Right atrium auricular region (tissue), 2 donors: ENCODE measurements around the gene AKT1. TPM values are rescaled to one million over a fixed set of nuclear protein-coding genes. Genes with fewer than 3 reads are reported as not detected.

Source experiments
- DNase-seq: peaks from one replicate; pipeline ENCODE4 v3.0.0-alpha.2; 2019; ENCODE audit warnings: low spot score
- H3K27ac ChIP-seq, 2 donors: fragments of 200-600 bp; sonication (generic); 1 replicate in 1 of 2; 2 replicates in 1 of 2; pipeline ENCODE4 v1.5.1; 2016 to 2019
- H3K27me3 ChIP-seq, 2 donors: fragments of 200-600 bp; sonication (generic); one replicate each; pipeline versions ENCODE4 v1.5.1 to v1.6.0; 2017 to 2019
- H3K36me3 ChIP-seq: fragments of 200-600 bp; sonication (generic); one replicate; pipeline ENCODE4 v1.5.1; 2016
- H3K4me1 ChIP-seq, 2 donors: fragments of 200-600 bp; sonication (generic); one replicate each; pipeline versions ENCODE4 v1.5.1 to v1.6.0; 2017 to 2019
- H3K4me3 ChIP-seq, 2 donors: fragments of 200-600 bp; sonication (generic); 1 replicate in 1 of 2; 2 replicates in 1 of 2; pipeline ENCODE4 v1.5.1; 2017 to 2019; ENCODE audit warnings: mild to moderate bottlenecking in 1 of 2, moderate library complexity in 1 of 2
- H3K9me3 ChIP-seq, 2 donors: fragments of 200-600 bp; sonication (generic); one replicate each; pipeline ENCODE4 v1.5.1; 2019
- total RNA-seq, 2 donors: library from RNA; depleted of rRNA; stranded (reverse); fragments of >200 nt; gene quantifications; one replicate each; pipeline ENCODE4 v1.1.0, GENCODE V29; 2016
- TF ChIP-seq, protein P1 (sequence below), 2 donors: fragments of 200-600 bp; sonication (generic); IDR thresholded peaks; one replicate each; pipeline ENCODE4 v1.5.1; 2019; ENCODE audit warnings: antibody characterized with exemption in 2 of 2

Gene AKT1
- total RNA-seq, 2 donors from 2014 or later: 77.7 to 93.8 TPM

GRCh38 chr14:104800771-104801519 lies 5.4 kb upstream of the AKT1 start, which contains the start of gene ZBTB42:
TSS of gene ZBTB42 (plus strand) at chr14:104801101. CDS start at chr14:104801198, 97 bp downstream.
- peaks cover 0 to 72% of the 10 kb centered on the region in 2 donors for H3K4me1 ChIP-seq
- TF ChIP-seq, protein P1, sequence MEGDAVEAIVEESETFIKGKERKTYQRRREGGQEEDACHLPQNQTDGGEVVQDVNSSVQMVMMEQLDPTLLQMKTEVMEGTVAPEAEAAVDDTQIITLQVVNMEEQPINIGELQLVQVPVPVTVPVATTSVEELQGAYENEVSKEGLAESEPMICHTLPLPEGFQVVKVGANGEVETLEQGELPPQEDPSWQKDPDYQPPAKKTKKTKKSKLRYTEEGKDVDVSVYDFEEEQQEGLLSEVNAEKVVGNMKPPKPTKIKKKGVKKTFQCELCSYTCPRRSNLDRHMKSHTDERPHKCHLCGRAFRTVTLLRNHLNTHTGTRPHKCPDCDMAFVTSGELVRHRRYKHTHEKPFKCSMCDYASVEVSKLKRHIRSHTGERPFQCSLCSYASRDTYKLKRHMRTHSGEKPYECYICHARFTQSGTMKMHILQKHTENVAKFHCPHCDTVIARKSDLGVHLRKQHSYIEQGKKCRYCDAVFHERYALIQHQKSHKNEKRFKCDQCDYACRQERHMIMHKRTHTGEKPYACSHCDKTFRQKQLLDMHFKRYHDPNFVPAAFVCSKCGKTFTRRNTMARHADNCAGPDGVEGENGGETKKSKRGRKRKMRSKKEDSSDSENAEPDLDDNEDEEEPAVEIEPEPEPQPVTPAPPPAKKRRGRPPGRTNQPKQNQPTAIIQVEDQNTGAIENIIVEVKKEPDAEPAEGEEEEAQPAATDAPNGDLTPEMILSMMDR (IDR thresholded peaks at IDR 0.05): no peak
- no peak for DNase-seq
- H3K9me3 ChIP-seq: no peaks in the 10 kb centered on the region
- no peaks in the 10 kb centered on the region for H3K27me3 ChIP-seq
- peak within 1 kb of the TSS; percentile 96 for H3K27ac ChIP-seq
- peak within 1 kb of the TSS; percentile 56 to 76 for H3K4me3 ChIP-seq
- no peaks in the 10 kb centered on the region for H3K36me3 ChIP-seq

- Histone ChIP-seq H3K27me3 (no peaks in the 10 kb centered on the region), H3K4me3 (peak overlapping the region; percentile 56 to 76), H3K36me3 (no peaks in the 10 kb centered on the region), H3K4me1 (peaks cover 0 to 66% of the 10 kb centered on the region in 2 donors), H3K9me3 (no peaks in the 10 kb centered on the region), H3K27ac (peak overlapping the region; percentile 96)
- DNase-seq: peak; percentile 81
- TF ChIP-seq, protein P1 (IDR thresholded peaks at IDR 0.05): peak; percentile 32 to 55
Measured at GRCh38 chr14:104800015-104800770, 4.6 kb upstream of the AKT1 start.

DNA sequence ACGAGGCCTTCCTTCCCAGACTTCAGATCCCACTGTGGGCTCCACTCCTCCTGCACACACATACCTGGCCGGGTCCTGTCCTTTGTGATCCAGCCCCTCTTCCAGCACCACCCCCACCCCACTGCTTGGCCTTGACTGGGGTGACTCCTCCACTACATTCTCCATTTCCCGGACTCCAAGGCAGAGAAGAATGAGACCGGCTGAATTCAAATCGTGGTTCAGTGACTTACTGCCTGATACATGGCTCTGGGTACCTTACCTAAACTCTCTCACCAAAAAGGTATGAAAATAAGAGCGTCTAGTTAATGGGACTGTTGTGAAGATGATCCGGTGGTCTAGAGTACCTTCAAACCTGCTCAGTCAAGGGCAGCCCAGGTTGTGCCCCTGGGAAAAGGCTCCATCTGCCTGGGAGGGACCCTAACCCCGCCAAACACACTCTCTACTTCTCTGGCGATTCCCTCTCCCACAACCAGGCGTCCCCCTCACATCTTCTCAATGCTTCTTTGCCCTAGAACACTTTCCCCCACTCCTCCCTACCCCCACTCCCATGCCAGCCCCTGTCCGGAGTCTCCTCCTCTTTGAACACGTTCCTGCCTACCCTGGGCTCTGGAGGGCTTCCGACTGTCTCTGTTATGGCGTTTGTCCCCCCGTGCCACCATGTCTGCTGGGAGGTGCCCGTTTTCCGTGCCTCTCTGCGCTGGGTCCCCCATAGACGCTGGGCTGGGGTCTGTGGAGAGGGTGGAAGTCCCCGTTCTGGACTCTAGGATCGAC lies 3.9 kb upstream of the AKT1 start:
- H3K27me3 ChIP-seq: no peaks in the 10 kb centered on the region
- no peak for DNase-seq
- TF ChIP-seq, protein P1 (IDR thresholded peaks at IDR 0.05): peak in 1 of 2 donors; percentile 20
- no peaks in the 10 kb centered on the region for H3K36me3 ChIP-seq
- peaks cover 0 to 68% of the 10 kb centered on the region in 2 donors for H3K4me1 ChIP-seq
- peak overlapping the region; percentile 35 to 76 for H3K4me3 ChIP-seq
- peak overlapping the region; percentile 96 for H3K27ac ChIP-seq
- no peaks in the 10 kb centered on the region for H3K9me3 ChIP-seq

DNA sequence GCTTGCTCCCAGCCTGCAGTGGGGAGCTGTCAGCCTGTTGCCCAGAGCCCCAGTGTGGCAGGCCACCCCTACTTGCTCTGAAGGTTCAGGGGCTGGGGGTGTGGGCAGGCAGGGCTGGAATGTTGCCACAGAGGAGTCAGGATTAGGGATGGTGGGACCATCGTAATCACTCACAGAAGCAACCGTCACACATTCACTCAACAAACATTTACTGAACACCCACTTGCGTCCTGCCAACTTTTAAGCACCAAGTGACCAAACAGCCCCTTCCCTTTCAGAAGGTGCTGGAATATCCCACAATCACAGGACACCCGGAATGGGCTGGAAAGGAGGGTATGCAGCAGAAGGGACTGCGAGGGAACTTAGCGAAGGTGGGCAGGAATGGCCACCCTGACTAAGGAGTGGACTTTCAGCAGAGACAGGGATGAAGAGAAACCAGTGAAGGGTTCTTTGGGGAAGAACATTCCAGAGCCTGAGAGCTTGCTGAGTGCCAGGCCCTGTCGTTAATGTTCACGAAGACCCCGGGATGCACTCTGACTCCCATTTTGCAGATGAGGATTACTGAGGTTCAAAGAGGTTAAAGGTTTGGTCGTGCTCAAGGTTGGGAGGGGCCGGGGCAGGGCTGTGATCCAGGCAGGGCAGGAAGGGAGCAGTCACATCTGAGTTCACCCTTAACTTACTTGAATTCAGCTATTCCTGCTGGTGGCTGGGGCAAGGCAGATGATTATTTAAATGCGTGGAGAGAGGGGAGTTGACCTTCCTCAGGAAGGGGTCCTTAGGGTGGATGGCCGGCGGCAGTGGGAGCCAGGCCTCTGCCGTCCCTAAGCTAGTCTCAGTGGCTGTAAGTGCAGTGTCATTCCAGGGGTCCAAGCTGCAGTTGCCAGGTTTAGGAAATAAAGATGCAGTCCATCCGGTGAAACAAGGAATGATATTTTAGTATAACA lies 3.0 kb upstream of the AKT1 start:
- Histone ChIP-seq H3K9me3 (no peaks in the 10 kb centered on the region), H3K4me1 (peaks cover 0 to 77% of the 10 kb centered on the region in 2 donors), H3K36me3 (no peaks in the 10 kb centered on the region), H3K27ac (peak overlapping the region; percentile 96), H3K27me3 (no peaks in the 10 kb centered on the region), H3K4me3 (no peak overlapping the region)
- TF ChIP-seq, protein P1 (IDR thresholded peaks at IDR 0.05): no peak
- no peak for DNase-seq
